GM12891 (cell line): ENCODE data around the gene ATXN1.

Experiments used
- POLR2A ChIP-seq: IDR thresholded peaks from 2 replicates; pipeline ENCODE4 v1.6.1; 2011; ENCODE audit warnings: low read depth, low read length, control low read depth
- POLR2AphosphoS5 ChIP-seq: IDR thresholded peaks from 2 replicates; pipeline ENCODE4 v1.6.1; 2011; ENCODE audit warnings: low read depth, low read length, control low read depth
- POU2F2 ChIP-seq: IDR thresholded peaks from 2 replicates; pipeline ENCODE4 v1.6.1; 2011; ENCODE audit warnings: low read depth, mild to moderate bottlenecking, control low read depth, low read length, moderate library complexity
- SPI1 ChIP-seq: IDR thresholded peaks from 2 replicates; pipeline ENCODE4 v1.6.1; 2011; ENCODE audit warnings: low read depth, low read length, control low read depth
- TAF1 ChIP-seq: IDR thresholded peaks from 2 replicates; pipeline ENCODE4 v1.6.1; 2011; ENCODE audit warnings: low read depth, low read length, control low read depth

GRCh38 chr6:16450285-16450684 lies 311.0 kb downstream of the ATXN1 start:
- TF ChIP-seq POU2F2 (no peak), POLR2A (no peak), TAF1 (no peak), POLR2AphosphoS5 (no peak), SPI1 (no peak)
